Kidney (tissue), 14 donors: ENCODE data around the gene MED13L. TPM values are rescaled to one million over a fixed set of nuclear protein-coding genes. Genes with fewer than 3 reads are reported as not detected.

Experiments used
- DNase-seq, 5 donors: peaks; one replicate each; pipeline ENCODE4 v3.0.0-alpha.2; 2013 to 2020
- FAIRE-seq: peaks from 2 replicates; lab custom pipeline; 2012; peaks lifted over from hg19 to GRCh38; lab: Jason Lieb, UNC
- H3K27ac ChIP-seq, 2 donors: one replicate each; pipeline ENCODE4 v1.7.0; 2013; ENCODE audit warnings: low read depth in 2 of 2, low read length in 2 of 2, inconsistent platforms in 1 of 2
- H3K27me3 ChIP-seq: one replicate; pipeline ENCODE4 v1.7.1; 2013; ENCODE audit warnings: low read length, inconsistent platforms; ENCODE audit not compliant: control insufficient read depth, insufficient read depth
- H3K36me3 ChIP-seq, 3 donors: one replicate each; pipeline versions ENCODE4 v1.7.0 to v1.7.1; 2013; ENCODE audit warnings: low read length in 3 of 3, control low read depth in 1 of 3, inconsistent platforms in 1 of 3; ENCODE audit not compliant: insufficient read depth in 3 of 3, control insufficient read depth in 2 of 3
- H3K4me1 ChIP-seq, 3 donors: one replicate each; pipeline versions ENCODE4 v1.7.0 to v1.7.1; 2013; ENCODE audit warnings: low read length in 3 of 3, inconsistent platforms in 1 of 3, low read depth in 1 of 3; ENCODE audit not compliant: control insufficient read depth in 2 of 3, insufficient read depth in 2 of 3
- H3K4me3 ChIP-seq, 3 donors: one replicate each; pipeline versions ENCODE4 v1.7.0 to v1.8.1; 2013; ENCODE audit warnings: low read length in 3 of 3, control low read depth in 1 of 3, inconsistent platforms in 1 of 3
- H3K9ac ChIP-seq, 3 donors: one replicate each; pipeline versions ENCODE4 v1.7.0 to v1.7.1; 2013; ENCODE audit warnings: low read length in 3 of 3, control low read depth in 1 of 3, inconsistent platforms in 1 of 3
- H3K9me3 ChIP-seq, 3 donors: one replicate each; pipeline versions ENCODE4 v1.7.0 to v1.7.1; 2013; ENCODE audit warnings: low read length in 3 of 3, control low read depth in 1 of 3, inconsistent platforms in 1 of 3; ENCODE audit not compliant: control insufficient read depth in 2 of 3, insufficient read depth in 1 of 3
- intact Hi-C: fragments of 100-400 bp; cut with DNase I; formaldehyde crosslinking; loops from one replicate; pipeline ENCODE4 v1.11.1; 2022
- polyA plus RNA-seq: library from polyadenylated mRNA; stranded (reverse); fragments of 350-450 nt; fragmentation: Illumina TruSeq; extraction: RNeasy Lipid Tissue Mini Kit (QIAGEN cat#74804); gene quantifications from one replicate; pipeline ENCODE4 v1.2.3, GENCODE V29; 2014; ENCODE audit warnings: low read depth, low replicate concordance; ENCODE audit not compliant: insufficient read depth
- total RNA-seq: library from RNA; stranded (reverse); fragmentation: NEBNext Ultra II Directional; extraction: Animal tissue kit (Norgen Biotek cat#: 25700); gene quantifications from one replicate; pipeline ENCODE4 v1.2.1, GENCODE V29; 2021
- TF ChIP-seq, protein P1 (sequence below): IDR thresholded peaks from 3 replicates; pipeline ENCODE4 v1.5.1; 2012; ENCODE audit warnings: mild to moderate bottlenecking, moderate library complexity, borderline replicate concordance; ENCODE audit not compliant: insufficient read depth; ENCODE audit errors: extremely low read depth
- donor health status: control.
- donor health status: control.
- donor health status: control.
- donor health status: control.
- donor health status: control.
- donor health status: DM: yes; HTN: yes; CAD: no.
- donor health status: Normal renal cell carcinoma (clear cell type).

MED13L gene
- total and polyA plus RNA-seq, 2 donors from 2014 or later, result 7.1 to 153 TPM

DNA sequence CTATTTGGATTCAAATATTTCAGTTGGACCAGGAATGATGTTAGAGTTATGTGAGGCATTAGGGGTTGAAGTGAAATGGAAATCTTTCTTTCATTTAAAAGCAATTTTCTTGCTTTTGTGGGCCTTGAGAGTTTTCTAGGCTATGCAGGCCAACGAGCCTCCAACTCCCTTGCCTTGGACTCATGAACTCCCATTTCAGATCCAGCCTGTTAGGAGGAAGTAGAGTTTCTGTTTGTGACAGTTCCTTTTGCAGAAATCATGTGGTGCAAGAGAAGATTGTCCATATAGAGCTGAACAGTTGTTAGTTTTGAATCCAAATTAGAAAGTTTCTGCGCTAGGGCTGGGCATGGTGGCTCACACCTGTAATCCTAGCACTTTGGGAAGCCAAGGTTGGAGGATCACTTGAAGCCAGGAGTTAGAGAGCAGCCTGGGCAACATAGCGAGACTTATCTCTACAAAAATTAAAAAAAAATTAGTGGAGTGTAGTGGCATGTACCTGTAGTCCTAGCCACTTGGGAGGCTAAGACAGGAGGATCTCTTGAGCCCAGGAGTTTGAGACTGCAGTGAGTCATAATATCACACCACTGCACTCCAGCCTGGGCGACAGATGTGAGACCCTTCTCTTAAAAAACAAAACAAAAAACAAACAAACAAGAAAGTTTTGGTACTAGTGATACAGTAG, 47.3 kb upstream of the MED13L start:
- TF ChIP-seq, protein P1, sequence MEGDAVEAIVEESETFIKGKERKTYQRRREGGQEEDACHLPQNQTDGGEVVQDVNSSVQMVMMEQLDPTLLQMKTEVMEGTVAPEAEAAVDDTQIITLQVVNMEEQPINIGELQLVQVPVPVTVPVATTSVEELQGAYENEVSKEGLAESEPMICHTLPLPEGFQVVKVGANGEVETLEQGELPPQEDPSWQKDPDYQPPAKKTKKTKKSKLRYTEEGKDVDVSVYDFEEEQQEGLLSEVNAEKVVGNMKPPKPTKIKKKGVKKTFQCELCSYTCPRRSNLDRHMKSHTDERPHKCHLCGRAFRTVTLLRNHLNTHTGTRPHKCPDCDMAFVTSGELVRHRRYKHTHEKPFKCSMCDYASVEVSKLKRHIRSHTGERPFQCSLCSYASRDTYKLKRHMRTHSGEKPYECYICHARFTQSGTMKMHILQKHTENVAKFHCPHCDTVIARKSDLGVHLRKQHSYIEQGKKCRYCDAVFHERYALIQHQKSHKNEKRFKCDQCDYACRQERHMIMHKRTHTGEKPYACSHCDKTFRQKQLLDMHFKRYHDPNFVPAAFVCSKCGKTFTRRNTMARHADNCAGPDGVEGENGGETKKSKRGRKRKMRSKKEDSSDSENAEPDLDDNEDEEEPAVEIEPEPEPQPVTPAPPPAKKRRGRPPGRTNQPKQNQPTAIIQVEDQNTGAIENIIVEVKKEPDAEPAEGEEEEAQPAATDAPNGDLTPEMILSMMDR, result no peak

DNA sequence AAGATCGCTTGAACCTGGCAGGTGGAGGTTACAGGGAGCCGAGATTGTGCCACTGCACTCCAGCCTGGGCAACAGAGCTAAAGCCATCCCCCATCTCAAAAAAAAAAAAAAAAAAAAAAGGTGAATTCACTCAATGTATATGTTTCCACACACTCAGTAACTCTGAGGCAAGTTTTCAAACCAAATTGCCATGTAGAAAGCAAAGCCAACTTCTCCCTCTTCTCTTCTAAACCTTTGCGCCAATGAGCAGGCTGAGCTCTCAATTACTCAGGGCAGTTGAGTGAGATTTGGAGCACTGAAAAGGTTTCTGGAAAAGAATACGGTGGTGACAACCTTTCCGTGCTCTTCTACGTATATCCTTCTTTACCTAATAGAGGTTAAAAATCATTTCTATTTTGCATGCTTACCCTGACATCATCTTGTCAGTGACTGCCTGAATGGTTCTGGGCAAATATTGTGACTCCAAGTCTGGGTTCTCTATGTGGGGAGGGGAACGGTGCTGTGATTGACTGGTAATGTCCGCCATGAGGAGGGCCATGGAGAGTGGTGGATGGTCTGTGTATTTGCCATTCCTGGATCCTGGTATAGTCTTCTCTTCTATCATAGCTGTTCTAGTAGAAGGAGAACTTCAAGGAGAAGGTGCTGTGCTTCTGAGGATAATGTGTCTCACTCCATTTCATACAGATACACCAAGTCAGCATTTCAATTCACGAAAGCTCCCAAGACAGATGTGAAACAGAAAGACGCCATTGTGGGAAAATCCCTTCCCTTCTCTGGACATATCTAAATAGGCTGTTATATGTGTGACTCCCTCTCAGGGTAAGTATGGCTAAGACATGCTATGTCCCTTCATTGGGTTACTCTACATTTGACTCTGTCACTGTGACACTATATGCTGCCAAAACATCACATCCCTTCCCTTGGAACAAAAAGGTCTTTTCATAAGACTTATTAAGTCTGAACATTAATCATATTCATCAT, 46.2 kb upstream of the MED13L start:
- intact Hi-C loops, result no loop called here
- Histone ChIP-seq H3K4me3 (no peak overlapping the region), H3K27ac (no peak overlapping the region), H3K27me3 (no peaks in the 10 kb centered on the region), H3K4me1 (peaks cover 0 to 6% (median 5%) of the 10 kb centered on the region in 3 donors), H3K9ac (no peak overlapping the region), H3K9me3 (no peaks in the 10 kb centered on the region), H3K36me3 (no peaks in the 10 kb centered on the region)
- DNase-seq (no peak), FAIRE-seq (no peak)
- TF ChIP-seq, protein P1, result no peak

More for the DNA sequence above, 47.3 kb upstream of the MED13L start:
- no peak for DNase-seq
- FAIRE-seq, result no peak
- Histone ChIP-seq H3K9me3 (no peaks in the 10 kb centered on the region), H3K9ac (no peak overlapping the region), H3K36me3 (no peaks in the 10 kb centered on the region), H3K27me3 (no peaks in the 10 kb centered on the region), H3K4me1 (peaks cover 0 to 2% (median 0%) of the 10 kb centered on the region in 3 donors), H3K4me3 (no peak overlapping the region), H3K27ac (no peak overlapping the region)
- intact Hi-C loops, result no loop called here

DNA sequence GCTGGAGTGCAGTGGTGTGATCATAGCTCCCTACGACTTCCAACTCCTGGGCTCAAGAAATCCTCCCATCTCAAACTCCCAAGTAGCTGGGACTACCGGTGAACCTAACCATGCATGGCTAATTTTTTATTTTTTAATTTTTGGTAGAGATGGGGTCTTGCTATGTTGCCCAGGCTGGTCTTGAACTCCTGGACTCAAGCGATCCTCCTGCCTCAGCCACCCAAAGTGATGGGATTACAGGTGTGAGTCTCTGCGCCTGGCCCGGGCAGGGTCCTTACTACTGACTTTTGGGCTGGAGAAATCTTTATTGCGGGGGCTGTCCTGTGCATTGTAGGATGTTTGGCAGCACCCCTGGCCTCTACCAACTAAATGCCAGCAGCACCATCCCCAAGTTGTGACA, 44.4 kb upstream of the MED13L start:
- no peak for DNase-seq
- H3K27me3 ChIP-seq, result no peaks in the 10 kb centered on the region
- intact Hi-C loops, result no loop called here
- H3K9me3 ChIP-seq, result no peaks in the 10 kb centered on the region
- FAIRE-seq, result no peak
- no peak overlapping the region for H3K9ac ChIP-seq
- no peak overlapping the region for H3K4me3 ChIP-seq
- TF ChIP-seq, protein P1, result no peak
- H3K4me1 ChIP-seq, result peaks cover 0 to 9% (median 6%) of the 10 kb centered on the region in 3 donors
- no peak overlapping the region for H3K27ac ChIP-seq
- H3K36me3 ChIP-seq, result no peaks in the 10 kb centered on the region
